ENCODE data around the gene FYB2.

DNA sequence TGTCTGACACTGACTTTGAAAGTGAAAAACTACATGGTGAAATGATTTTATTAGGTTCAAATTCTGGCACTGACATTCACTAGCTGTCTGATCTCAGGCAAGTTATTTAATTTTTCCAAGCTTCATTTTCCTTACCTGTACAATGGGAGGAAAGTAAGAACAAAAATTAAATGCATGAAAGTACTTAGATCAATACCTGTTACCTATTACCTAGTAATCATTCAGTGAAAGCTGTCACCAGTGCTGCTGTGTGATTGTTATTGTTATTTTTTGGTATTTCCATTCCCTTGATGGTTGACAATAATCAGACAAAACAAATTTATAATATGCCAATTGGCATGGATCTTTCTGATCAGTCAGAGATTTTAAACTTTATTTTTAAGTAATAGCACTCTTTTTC is 37.0 kb upstream of the FYB2 start:
- TF ChIP-seq, protein P1, sequence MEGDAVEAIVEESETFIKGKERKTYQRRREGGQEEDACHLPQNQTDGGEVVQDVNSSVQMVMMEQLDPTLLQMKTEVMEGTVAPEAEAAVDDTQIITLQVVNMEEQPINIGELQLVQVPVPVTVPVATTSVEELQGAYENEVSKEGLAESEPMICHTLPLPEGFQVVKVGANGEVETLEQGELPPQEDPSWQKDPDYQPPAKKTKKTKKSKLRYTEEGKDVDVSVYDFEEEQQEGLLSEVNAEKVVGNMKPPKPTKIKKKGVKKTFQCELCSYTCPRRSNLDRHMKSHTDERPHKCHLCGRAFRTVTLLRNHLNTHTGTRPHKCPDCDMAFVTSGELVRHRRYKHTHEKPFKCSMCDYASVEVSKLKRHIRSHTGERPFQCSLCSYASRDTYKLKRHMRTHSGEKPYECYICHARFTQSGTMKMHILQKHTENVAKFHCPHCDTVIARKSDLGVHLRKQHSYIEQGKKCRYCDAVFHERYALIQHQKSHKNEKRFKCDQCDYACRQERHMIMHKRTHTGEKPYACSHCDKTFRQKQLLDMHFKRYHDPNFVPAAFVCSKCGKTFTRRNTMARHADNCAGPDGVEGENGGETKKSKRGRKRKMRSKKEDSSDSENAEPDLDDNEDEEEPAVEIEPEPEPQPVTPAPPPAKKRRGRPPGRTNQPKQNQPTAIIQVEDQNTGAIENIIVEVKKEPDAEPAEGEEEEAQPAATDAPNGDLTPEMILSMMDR (IDR thresholded peaks at IDR 0.05) = no peak
- no peak for TF ChIP-seq ZFX (IDR thresholded peaks at IDR 0.05; ENCODE audit: borderline replicate concordance)

Data from 22Rv1 (cell line).